ENCODE results near the gene IFITM5.
A peak's percentile ranks its signal among the peaks of the same experiment; 100 is the strongest.
"Not testable (repeated sequence)": the region's sequence is repeated elsewhere in the genome, so short reads cannot be mapped to it uniquely, and the experiment has no call there.

Gene IFITM5

GRCh38 chr11:282171-282570 is 17.2 kb downstream of the IFITM5 start:
- DNase-seq = no peak

DNA sequence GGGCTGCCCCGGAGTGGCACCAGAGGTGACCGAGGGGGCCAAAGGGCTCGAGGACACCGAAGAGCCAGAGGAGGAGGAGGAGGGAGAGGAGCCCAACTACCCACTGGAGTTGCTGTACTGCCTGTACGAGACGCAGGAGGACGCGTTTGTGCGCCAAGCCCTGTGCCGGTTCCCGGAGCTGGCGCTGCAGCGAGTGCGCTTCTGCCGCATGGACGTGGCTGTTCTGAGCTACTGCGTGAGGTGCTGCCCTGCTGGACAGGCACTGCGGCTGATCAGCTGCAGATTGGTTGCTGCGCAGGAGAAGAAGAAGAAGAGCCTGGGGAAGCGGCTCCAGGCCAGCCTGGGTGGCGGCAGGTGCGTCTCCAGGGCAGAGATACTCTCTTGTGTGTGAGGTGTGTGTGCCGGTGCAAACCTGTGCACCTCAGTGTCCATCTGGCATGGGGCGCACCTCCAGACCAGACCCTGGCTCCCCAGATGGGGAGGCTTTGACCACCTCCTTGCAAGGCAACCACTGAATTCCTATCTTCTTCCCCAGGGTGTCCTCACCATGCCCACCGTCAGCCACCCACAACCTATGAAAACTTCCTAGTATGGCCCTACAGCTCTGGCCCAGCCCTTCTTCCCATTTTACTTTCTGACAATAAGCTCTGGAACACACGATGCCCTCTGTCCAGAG is 17.7 kb downstream of the IFITM5 start:
- no peak for DNase-seq

DNA sequence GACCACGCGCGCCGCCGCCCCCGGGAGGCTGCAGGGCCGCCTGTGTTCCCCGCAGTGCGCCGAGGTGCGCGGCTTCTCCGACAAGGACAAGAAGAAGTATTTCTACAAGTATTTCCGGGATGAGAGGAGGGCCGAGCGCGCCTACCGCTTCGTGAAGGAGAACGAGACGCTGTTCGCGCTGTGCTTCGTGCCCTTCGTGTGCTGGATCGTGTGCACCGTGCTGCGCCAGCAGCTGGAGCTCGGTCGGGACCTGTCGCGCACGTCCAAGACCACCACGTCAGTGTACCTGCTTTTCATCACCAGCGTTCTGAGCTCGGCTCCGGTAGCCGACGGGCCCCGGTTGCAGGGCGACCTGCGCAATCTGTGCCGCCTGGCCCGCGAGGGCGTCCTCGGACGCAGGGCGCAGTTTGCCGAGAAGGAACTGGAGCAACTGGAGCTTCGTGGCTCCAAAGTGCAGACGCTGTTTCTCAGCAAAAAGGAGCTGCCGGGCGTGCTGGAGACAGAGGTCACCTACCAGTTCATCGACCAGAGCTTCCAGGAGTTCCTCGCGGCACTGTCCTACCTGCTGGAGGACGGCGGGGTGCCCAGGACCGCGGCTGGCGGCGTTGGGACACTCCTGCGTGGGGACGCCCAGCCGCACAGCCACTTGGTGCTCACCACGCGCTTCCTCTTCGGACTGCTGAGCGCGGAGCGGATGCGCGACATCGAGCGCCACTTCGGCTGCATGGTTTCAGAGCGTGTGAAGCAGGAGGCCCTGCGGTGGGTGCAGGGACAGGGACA is 18.4 kb downstream of the IFITM5 start:
- DNase-seq = no peak

- DNase-seq = no peak
These were observed 19.2 kb downstream of the IFITM5 start for GRCh38 chr11:279966-280705.

- no peak for DNase-seq
These were observed 20.0 kb downstream of the IFITM5 start for GRCh38 chr11:279040-279965.

GRCh38 chr11:278001-278951 is 21.1 kb downstream of the IFITM5 start, which contains the start of gene NLRP6:
TSS of gene NLRP6 (plus strand) at chr11:278407. CDS start at chr11:278570, 163 bp downstream.
- DNase-seq = no peak

GRCh38 chr11:276219-276618 is 23.1 kb downstream of the IFITM5 start:
- DNase-seq = no peak

- DNase-seq = no peak
These were observed 26.5 kb downstream of the IFITM5 start for GRCh38 chr11:272931-273198.

GRCh38 chr11:272195-272930 is 27.0 kb downstream of the IFITM5 start:
- no peak for DNase-seq

DNA sequence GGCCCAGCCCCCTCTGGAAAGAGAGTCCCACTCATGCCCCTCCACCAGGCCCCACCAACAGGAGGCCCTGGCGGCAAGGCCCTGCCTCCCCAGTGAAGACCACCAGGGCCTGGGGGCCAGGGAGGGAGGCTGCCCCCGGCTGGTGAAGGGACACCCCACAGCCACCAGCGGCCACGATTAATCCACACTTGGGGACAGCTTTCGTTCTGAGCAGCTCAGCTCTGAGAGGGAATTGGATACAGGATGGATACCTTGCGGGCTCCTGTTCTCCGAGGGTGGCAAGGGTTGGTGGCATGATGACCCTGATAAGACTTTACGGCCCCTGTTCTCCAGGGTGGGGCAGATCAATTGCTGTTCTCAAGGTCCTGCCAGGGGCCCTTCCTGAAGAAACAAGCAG is 28.0 kb downstream of the IFITM5 start:
- DNase-seq = no peak

DNA sequence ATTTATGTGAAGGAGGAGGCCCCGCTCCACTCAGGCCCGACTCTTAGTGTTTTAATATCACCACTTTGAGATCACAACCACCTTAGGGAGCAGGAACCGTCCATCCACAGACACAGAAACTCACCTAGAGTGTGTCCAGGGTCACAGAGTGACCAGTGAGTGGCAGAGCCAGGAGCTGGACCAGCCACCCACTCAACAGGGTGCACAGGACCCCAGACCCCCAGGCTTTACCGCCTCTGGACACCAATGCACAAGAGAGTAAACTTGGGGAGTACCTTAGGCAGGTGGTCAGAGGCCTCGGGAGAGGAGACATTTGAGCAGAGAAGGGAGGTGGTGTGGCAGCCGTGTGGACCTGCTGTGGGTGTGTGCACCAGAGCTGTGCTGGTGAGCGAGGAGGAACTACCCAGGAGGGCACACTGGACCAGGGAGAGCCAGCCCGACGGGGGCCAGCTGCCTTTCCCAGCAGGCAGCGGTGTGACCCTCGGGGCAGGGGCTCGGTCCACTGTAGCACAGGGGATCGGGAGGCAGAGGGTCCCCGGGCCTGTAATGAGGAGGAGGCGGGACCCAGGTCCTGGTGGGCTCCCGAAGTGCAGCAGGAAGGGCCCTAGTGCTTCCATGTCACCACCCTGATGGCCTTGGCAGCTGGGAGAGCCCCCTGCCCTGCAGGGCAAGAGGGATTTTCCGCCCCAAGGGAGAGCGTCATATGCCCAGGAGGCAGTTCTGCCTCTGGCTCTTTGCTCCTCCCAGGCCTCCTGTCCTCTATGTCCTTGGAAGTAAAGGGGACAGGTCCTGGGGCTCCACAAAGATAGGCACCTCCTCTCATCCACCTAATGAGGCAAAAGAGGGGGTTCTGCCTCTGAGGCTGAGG is 28.6 kb downstream of the IFITM5 start:
- no peak for DNase-seq

DNA sequence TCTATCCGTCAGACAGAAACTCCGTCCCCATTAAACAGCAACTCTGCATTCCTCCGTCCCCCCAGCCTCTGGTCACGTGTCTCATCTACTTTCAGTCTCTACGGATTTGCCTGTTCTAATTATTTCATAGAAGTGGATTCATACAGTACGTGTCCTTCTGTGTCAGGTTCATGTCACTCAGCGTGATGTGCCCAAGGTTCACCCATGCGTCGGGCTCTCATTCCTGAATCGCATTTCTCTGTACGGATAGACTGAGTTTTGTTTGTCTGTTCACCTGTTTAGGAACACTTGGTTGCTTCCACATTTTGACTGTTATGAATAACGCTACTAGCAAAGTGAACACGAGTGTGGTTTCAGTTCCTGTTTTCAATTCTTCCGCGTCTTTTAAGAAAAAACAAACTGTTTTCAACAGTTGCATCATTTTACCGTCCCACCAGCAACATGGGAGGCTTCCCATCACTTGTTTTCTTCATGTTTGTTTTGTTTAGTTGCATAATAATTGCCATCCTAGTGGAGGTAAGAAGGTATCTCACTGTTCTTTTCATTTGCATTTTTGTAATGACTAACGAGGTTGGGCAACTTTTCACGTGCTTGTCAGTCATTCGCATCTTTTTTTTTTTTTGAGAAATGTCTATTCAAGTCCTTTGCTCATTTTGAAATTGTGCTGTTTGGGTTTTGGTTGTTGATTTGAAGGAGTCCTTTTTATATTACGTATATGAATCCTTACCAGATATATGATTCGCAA is 30.0 kb downstream of the IFITM5 start:
- DNase-seq = no peak

DNA sequence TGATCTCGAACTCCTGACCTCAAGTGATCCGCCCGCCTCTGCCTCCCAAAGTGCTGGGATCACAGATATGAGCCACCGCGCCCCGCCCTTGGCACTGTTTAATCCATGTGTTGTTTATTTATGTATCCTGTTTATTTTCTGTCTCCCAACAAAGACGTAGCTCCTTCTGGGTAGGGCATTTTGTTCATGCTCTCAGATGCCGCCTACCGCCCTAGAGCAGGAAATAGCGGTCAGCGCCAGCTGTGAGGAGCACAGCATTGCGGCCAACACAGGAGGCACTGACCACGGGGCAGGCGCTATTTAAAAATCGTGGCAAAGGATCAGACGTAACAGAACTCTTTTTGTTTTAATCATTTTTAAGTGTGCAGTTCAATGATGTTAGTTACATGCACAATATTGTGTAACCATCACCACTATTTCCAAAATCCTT is 30.6 kb downstream of the IFITM5 start:
- DNase-seq = not testable (repeated sequence)

DNA sequence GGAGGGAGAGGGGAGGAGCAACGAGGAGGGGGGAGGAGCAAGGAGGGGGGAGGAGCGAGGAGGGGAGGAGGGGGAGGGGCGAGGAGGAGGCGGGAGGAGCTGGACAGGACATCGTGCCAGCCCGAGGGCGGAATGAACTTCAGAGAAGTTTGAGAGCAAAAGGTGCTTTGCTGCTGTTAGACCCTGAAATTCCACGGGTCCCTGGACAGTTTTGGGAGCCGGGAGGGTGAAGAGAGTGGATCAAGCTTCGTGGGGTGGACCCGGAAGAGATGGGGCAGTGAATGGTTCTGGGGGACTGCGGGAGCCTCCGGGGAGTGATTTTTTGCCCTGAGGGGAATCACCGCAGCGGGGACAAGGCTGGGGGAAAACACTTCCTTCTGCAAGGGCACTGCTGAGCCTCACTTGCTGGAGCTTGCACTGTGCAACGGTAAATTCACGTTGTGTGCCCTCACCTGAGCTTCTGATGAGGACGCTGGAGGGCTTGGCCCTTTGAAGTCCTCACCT is 31.8 kb downstream of the IFITM5 start:
- DNase-seq = peak in 1 of 2 experiments; percentile 16

GRCh38 chr11:266676-267439 is 32.5 kb downstream of the IFITM5 start:
- no peak for DNase-seq

DNA sequence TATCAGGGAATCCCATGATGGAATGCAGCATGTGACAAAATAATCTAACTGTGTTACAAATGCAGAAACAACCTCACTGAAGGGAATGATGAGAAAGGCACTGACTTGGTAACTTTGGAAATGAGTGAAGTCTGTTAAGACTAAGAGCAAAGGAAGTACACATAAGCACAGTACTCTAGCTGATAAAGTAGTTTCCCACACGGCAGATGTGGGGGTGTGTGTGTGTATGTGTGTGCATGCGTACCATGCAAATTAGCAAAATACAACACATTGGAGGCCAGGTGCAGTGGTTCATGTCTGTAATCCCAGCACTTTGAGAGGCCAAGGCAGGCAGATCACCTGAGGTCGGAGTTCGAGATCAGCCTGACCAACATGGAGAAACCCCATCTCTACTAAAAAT is 37.7 kb downstream of the IFITM5 start:
- DNase-seq = no peak

DNA sequence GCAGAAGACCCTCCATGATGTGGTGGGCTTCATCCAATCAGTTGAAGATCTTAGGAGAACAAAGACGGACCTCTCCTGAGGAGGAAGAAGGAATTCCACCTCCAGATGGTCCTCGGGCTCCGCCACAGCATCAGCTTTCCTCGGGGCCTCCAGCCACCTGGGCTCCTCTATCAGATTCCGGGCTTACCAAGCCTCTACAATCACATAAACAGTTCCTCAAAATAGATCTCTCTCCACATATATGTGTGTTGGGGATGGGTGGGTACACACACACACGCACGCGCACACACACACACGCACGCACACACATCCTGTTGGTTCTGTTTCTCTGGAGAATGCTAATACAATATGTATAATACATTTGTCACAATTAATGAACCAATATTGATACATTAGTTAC is 39.9 kb downstream of the IFITM5 start:
- no peak for DNase-seq
